ENCODE measurements around the gene HEMK1.

HEMK1 gene, protein sequence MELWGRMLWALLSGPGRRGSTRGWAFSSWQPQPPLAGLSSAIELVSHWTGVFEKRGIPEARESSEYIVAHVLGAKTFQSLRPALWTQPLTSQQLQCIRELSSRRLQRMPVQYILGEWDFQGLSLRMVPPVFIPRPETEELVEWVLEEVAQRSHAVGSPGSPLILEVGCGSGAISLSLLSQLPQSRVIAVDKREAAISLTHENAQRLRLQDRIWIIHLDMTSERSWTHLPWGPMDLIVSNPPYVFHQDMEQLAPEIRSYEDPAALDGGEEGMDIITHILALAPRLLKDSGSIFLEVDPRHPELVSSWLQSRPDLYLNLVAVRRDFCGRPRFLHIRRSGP

DNA sequence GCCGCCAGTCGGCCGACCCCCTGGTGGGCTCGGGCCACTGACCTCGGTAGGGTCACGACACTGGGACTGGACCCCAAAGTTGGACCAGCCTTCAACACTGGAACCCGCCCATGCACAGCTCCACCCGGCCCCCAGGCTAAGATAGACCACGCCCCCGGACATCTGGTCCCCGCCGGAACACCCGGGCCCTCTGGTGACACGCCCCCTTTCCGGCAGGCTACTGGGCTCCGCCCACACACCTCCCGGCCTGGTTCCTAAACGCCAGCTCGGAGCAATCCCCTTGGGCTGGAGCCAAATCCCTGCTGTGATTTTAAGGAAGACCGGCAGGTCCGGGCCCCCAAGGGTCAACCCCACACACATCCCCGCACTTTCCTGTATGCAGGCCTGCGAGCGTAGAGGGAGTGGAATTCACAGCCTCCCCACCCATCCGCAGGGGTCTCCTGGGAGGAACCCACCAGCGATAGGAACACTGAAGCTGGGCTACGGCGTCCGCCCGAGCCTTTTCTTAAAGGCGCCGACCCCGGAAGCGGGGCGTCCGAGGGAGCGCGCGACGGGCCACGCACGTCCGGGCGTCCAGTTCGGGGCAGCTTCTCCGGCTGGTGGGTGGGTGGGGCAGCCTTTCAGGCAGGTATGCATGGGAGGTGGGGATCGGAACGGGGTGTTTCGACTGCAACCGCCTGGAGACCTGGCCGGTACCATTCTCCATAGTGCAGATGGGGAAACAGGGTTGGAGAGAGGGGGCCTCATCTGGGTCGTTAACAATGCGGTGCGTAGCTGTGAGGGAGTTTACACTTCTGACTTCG, at the start of gene HEMK1:
TSS of gene HEMK1 (plus strand) at position 576 of the 803 bp plus-strand sequence. CDS start 1,583 bp downstream, outside the sequence.
- peak; percentile 81 to 89 for DNase-seq

DNA sequence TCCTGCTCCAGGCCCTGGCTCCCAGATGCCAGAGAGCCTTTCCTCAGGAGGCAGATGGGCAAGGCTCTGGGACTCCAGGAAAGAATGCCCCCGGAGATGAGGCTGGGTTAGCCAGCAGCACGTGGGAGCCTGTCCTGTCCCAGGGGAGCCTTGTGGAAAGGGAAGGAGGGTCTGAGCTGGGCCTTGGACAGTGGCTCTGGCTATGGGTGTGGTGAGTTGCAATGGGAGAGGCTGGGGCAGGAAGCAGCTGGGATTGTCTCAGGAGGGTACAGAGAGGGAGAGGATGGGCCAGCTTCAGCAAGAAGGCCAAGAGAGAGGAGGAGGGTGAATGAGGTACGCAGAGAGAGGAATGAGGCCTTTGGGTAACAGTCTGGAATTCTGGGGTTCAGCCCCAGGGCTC, 48.5 kb upstream of the HEMK1 start:
- DNase-seq: no peak

- no peak for DNase-seq
These were observed 47.8 kb upstream of the HEMK1 start for GRCh38 chr3:50521572-50521971.

- no peak for DNase-seq
These were observed 46.0 kb upstream of the HEMK1 start for GRCh38 chr3:50523279-50523811.

DNA sequence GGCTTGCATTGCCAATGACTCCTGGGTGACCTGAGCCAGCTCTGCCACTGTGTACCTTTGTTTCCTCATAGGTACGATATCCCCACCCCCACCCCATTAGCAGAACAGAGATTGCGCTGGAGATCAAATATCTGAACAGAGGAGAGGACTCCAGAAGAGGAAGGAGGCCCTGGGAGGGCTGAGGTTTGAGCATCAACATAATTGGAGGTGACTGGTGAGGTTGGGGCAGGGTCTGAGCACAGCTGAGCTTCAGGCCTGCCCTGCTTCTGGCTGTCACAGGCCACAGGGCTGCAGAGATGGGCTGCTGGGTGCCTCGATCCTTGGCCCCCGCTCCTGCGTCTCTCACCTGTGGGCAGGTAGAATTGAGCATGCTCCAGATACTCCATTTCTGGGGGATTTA, 44.6 kb upstream of the HEMK1 start:
- no peak for DNase-seq

GRCh38 chr3:50525191-50525910, 44.0 kb upstream of the HEMK1 start:
- no peak for DNase-seq

- no peak for DNase-seq
These were observed 43.3 kb upstream of the HEMK1 start for GRCh38 chr3:50525987-50526386.

- DNase-seq: no peak
These were observed 39.0 kb upstream of the HEMK1 start for GRCh38 chr3:50530001-50530970.

DNA sequence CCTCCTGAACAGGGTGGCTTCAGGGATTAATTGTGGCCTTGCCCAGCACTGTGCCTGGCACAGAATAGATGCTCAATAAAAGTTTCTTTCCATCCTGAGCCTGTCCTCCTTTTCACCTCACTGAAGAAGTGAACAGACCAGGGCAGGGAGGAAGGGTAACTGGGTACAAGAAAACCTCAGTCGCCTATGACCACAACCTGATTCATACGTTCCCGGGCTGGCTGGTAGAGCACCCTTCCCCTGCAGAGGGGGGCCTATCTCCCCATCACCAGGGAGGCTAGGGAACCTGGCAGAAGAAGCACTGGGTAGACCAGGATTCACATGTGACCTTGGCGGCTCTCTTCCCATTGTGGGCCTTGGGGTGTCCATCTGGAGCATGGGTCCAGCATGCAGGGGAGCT, 38.1 kb upstream of the HEMK1 start:
- DNase-seq: no peak

DNA sequence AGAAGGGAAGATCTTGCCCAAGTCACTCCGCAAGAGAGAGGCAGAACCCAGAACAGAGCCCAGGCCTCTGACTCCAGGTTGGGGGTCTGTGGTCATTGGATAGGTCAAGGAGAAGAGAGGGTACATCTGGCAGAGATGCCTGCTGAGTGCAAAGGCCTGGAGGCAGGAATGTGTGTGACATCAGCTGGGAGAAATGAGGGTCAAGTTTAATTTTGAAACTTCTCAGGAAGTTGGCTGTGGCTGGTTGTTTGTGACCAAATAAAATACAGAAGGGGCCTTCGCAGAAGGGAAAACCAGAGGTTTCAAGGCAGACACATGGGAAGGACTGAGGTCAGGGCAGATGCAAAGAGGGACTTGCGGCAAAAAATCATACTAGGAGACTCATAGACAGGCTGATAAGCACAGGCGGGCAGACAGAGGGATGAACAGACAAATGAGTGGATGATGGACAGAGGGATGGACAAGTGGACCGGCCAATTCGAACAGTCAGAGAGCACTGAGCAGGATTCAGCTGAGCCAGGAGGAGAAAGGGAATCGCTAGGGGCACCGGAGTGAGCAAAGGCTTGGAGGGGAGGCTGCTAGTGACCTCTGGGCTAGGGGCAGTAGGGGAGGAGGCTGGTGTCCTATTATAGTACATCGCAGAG, 37.1 kb upstream of the HEMK1 start:
- DNase-seq: no peak

DNA sequence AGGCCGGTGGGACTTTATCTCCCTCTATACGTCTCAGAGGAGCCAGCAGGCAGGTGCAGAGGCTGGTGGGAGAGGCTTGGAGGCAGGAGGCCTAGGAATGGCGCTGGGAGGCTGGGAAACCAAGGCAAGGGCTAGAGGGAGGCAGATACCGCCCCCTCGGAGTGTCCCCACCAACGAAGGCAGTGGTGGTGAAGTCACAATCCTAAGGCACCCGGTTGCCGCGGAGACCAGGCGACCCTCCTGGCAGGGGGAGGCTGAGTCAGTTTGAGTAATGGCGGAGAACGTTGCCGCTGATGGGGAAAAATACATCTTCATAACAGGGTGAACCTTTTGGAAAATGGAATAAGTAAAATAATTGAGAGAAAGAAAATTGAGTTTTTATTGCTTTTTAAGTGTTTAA, 36.0 kb upstream of the HEMK1 start:
- DNase-seq: no peak

DNA sequence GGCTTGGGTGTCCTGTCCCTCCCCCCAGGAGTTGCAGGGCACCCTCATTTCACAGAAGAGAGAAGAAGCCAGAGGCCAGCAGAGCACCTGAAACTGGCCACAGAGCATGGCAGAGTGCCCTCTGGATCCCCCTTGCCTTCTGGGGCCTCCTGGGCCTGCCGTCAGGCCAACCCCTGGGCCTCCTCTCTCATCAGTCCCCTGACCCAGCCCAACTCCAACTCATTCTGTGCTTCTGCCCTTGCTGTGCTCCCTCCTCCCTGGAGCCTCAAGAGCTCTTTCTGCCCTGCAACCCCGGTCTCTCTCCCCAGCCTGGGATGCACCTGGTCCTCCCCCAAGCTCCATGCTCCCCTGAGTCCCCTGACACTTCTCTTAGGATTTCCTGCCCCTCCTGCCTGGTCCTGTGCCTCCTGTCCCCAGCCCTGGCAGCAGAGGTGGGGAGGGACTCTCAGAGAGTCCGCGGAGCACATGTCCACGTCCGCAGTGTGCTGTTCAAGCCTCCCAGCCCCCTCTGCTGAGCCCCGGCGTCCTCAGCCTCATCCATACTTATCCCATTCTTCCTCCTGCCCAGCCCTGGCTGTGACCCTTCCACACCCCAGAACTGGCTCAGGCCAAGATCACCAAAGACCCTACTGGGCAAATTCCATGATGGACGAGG, 35.4 kb upstream of the HEMK1 start:
- DNase-seq: no peak

DNA sequence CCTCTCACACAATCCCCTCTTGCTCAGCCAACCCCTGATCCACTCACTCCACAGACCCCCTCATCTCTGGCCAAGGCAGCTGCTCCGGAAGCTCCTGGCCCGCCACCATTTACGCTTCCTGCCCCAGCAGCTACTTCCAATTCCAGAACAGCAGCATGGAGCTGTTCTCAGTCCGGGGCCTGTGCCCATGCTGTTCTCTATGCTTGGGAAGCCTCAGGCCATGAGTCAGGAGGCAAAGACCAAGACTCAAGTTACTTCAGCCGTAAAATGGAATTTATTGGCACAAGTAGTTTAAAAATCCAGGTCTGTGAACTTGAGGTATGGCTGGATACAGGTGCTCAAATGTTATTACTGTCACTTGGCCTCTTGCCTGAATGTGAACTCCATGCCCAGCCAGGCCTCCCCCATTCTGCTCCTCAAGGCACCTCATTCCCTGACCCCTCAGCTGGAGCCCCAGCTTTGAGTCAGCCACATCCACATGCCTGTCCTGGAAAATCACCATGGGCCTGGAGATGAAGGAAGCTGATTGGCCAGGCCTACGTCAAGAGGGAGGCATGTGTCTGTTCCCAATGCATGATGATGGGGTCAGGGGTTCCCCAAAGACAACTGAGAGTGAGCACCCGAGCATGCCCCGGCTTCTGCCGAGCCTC, 34.5 kb upstream of the HEMK1 start:
- no peak for DNase-seq

GRCh38 chr3:50536471-50537180, 32.7 kb upstream of the HEMK1 start:
- DNase-seq: no peak

GRCh38 chr3:50537421-50538129, 31.7 kb upstream of the HEMK1 start:
- DNase-seq: no peak

GRCh38 chr3:50539356-50540286, 29.7 kb upstream of the HEMK1 start:
- DNase-seq: no peak

- DNase-seq: peak; percentile 8 to 28
These were observed 26.9 kb upstream of the HEMK1 start for GRCh38 chr3:50542177-50543034.
